GM10266 (cell line): ENCODE data around the gene NR1H4.

Source experiments
- DNase-seq: peaks from one replicate; pipeline ENCODE4 v3.0.0; 2012; ENCODE audit errors: extremely low spot score
- TF ChIP-seq, protein P1 (sequence below): IDR thresholded peaks from 2 replicates; pipeline ENCODE4 v1.5.1; 2012; ENCODE audit warnings: mild to moderate bottlenecking, low read depth; ENCODE audit not compliant: control insufficient read depth, insufficient read depth; ENCODE audit errors: missing control alignments

NR1H4 gene

DNA sequence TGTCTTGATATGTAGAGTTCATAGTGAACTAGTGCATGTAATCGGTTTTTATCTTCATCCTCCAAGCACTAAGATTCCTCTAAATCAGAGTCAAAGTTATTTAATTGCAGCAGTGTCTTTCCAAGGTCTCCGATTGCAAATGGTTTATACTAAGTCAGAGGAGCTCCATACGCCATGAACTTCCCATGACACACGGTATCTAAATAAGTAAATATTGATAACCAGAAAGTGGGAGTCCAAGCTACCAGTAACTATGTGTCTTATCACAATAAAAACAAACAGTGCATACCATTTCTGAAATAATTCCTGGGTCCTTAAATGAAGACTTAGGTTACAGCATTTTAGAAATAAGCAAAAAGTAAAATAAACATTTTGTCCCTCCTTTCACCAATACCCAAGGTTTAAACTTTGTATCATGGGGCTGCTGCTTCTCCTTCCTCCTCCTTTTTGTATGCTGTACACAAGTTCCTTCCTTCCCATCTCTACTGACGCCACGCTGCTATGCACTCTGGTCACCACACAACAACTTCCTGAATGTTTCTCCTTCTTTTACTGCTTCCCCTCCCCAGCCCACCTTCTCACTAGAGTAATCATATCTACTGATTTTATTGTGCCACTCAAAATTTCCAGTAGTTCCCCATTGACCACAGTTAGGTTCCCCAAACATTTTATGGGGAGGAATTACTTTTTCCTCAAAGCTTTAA, 10.7 kb downstream of the NR1H4 start:
- TF ChIP-seq, protein P1, sequence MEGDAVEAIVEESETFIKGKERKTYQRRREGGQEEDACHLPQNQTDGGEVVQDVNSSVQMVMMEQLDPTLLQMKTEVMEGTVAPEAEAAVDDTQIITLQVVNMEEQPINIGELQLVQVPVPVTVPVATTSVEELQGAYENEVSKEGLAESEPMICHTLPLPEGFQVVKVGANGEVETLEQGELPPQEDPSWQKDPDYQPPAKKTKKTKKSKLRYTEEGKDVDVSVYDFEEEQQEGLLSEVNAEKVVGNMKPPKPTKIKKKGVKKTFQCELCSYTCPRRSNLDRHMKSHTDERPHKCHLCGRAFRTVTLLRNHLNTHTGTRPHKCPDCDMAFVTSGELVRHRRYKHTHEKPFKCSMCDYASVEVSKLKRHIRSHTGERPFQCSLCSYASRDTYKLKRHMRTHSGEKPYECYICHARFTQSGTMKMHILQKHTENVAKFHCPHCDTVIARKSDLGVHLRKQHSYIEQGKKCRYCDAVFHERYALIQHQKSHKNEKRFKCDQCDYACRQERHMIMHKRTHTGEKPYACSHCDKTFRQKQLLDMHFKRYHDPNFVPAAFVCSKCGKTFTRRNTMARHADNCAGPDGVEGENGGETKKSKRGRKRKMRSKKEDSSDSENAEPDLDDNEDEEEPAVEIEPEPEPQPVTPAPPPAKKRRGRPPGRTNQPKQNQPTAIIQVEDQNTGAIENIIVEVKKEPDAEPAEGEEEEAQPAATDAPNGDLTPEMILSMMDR, result no peak
- DNase-seq, result no peak

DNA sequence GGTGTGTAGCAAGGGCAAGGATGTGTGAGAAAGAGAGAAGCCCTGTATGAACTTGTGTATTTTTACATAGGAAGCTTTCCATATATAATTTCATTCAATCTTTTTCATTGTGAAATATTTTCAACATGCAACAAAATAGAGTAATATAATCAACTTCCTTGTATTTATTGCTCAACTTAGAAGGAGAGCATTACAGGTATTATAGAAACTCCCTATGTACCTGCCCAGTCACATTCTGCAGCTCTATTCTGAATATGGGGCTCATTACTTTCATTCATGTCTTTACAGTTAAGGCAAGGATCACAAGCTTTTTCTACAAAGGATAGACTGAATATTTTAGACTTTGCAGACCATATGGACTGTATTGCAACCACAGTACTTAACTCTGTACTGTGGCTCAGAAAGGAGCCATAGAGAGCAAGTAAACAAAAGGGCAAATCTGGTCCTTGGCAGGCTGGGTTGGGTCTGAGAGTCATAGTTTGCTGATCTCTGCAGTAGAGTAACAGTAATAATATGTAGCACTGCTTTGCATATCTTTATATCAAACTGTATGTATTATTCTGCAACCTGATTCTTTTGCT, 11.3 kb downstream of the NR1H4 start:
- TF ChIP-seq, protein P1, result no peak
- no peak for DNase-seq

DNA sequence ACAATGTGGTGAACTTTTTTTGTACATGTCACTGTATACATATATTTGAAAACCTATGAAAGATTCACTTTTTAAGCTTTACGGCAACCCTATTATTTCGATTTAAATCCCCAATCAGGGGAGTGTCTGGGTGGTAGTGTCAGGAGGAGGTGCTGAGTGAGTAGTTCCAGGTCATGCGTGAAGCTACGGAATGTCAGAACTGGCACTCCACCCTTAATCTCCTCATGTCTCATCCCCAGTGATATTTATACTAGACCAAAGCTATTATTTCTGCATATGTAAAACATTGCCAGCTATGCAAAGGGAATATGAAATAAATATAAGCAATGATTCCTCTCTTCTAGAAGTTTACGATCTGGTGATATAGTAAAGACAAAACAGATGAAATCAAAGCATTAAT, 12.3 kb downstream of the NR1H4 start:
- DNase-seq, result no peak

DNA sequence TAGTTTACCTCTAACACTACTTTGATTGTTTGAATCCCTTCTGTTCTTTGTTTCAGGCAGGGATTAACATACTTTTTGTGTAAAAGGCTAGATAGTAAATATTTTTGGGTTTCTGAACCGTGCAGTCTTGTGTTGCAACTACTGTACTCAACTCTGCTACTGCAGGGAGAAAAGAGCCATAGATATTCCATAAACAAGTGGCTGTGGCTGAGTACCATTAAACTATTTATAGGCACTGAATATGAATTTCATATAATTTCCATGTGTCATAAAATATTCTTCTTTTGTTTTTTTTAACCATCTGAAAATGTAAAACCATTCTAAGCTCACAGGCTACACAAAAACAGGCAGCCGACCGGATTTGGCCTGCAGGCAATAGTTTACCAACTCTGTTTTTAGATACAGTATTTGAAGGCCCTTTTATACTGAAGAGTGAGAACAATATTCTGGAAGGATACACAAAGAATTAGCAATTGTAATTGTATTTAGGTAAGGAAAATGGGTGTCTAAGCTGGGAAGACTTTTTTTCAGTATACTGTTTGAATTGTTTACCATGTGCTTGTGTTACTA, 15.7 kb downstream of the NR1H4 start:
- no peak for DNase-seq
- TF ChIP-seq, protein P1, result no peak

More for the DNA sequence above, 12.3 kb downstream of the NR1H4 start:
- TF ChIP-seq, protein P1, result no peak

DNA sequence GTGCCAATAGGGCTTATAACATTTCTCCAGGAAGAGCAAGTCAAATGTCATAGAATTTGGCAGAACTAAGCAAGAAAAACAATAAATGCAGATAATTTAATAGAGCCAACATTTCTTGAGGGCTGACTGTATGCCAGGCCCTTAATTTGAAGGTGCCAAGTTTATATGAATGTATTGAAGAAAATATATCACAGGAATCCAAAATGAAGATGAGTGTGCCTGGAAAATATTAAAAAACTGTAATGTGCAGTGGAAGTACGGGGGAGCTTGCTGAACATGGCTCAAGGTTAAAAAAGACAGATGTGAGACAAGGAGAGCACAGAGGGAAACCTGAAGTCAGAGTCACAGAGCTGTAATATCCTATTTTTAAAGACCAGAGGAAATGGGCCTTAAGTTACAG, 16.4 kb downstream of the NR1H4 start:
- DNase-seq, result no peak

DNA sequence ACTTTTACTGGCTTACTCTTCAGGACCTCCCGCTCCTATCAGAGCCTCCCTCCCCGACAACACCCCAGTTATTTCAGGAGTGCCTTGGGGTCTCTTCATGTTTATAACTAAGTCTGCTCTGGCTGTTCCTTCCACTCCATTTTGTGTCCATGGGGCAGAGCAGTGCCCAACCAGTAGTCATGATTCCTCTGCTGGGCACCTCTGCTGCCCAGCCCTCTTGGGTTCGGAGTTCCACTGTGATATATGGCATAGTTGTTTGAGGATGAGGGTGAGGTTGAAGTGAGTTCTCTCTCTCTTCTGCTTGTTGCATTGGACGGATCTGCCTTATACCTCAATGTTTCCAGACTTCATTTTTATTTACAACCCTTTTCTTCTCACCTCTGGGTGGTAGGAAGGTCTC, 17.4 kb downstream of the NR1H4 start:
- DNase-seq, result no peak
- TF ChIP-seq, protein P1, result no peak

More for the DNA sequence above, 16.4 kb downstream of the NR1H4 start:
- TF ChIP-seq, protein P1, result no peak

DNA sequence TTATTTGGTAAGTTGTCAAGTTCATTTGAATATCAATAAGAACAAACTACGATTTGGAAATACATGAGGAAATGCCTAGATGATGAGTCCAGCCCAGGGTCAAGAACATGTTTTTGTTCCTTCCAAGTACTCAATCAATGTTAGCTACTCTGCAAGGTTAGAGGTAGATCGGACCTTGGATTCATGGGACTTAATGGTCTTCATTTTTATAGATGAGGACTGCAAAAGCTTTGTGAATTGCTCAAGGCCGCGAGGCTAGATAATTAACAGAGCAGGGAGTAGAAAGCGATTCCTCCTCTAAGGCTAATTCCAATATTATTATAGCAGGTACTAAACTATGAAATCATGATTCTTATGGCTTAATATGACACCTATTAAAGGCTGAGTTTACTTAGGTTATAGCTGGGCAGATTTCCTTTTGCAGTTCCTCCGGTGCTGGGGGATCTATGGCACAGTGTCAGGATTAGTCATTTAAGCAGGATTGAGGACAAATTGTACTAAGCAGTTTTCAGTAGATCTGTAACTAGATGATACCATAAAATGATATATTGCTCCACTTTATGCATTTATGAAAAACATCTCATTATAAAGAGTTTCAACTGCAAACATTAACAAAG, 19.8 kb downstream of the NR1H4 start:
- DNase-seq, result no peak
- TF ChIP-seq, protein P1, result no peak
